Measurements from ENCODE around the gene ACOT6.
"Not testable (repeated sequence)": the region's sequence is repeated elsewhere in the genome, so short reads cannot be mapped to it uniquely, and the experiment has no call there.

ACOT6 gene

DNA sequence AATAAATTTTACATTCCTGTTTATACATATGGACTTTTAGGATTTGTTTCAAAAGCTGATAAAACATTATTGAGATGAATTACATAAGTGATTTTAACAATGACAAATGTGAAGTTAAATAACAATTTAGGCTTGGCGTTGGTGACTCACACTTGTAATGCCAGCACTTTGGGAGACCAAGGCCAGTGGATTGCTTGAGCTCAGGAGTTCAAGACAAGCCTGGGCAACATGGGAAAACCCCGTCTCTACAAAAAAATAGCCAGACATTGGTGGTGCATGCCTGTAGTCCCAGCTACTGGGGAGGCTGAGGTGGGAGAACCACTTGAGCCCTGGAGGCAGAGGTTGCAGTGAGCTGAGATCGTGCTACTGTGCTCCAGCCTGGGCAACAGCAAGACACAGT lies 35.9 kb upstream of the ACOT6 start:
- Histone ChIP-seq H3K23ac (ENCODE audit: low read depth, low read length, poor library complexity) (no peak overlapping the region), H3K27ac (replicated peaks; ENCODE audit: low read length) (no peak overlapping the region), H2AFZ (ENCODE audit: low read length) (no peak overlapping the region), H3K4ac (ENCODE audit: low read length) (no peak overlapping the region), H3K9ac (ENCODE audit: low read depth, low read length, poor library complexity) (no peak overlapping the region), H2BK12ac (ENCODE audit: low read length) (no peak overlapping the region), H4K91ac (ENCODE audit: low read depth, low read length, poor library complexity) (no peak overlapping the region), H2BK5ac (ENCODE audit: low read length) (no peak overlapping the region), H3K4me1 (ENCODE audit: control insufficient read depth in 2 of 2, insufficient read depth in 1 of 2, low read depth in 1 of 2, low read length in 2 of 2) (no peaks in the 10 kb centered on the region), H3K18ac (ENCODE audit: low read length) (no peak overlapping the region), H2BK120ac (ENCODE audit: low read depth, low read length) (no peak overlapping the region), H3K79me1 (ENCODE audit: low read depth, low read length) (no peaks in the 10 kb centered on the region), H3K36me3 (replicated peaks in 1 of 2; ENCODE audit: control insufficient read depth in 2 of 2, insufficient read depth in 2 of 2, low read length in 2 of 2) (no peaks in the 10 kb centered on the region), H3K9me3 (replicated peaks in 1 of 2; ENCODE audit: control insufficient read depth in 2 of 2, insufficient read depth in 1 of 2, low read depth in 1 of 2, low read length in 2 of 2) (no peaks in the 10 kb centered on the region), H2AK5ac (ENCODE audit: low read depth, low read length) (no peak overlapping the region), H3K14ac (ENCODE audit: low read length) (no peak overlapping the region), H3K27me3 (ENCODE audit: control insufficient read depth in 3 of 3, insufficient read depth in 3 of 3, low read depth in 1 of 3, low read length in 3 of 3) (no peaks in the 10 kb centered on the region), H3K4me3 (ENCODE audit: low read length in 2 of 2) (no peak overlapping the region), H4K8ac (ENCODE audit: low read depth, low read length) (no peak overlapping the region), H3K4me2 (ENCODE audit: insufficient read depth, low read length, poor library complexity, severe bottlenecking) (no peak overlapping the region), H2BK15ac (ENCODE audit: low read length) (no peak overlapping the region)
- WGBS, 2 donors (ENCODE audit: extremely low coverage in 2 of 2, insufficient read length in 2 of 2, insufficient replicate concordance in 1 of 2): no CpG with 5 or more reads among the region's 3 CpGs
- no peak for DNase-seq (ENCODE audit: low spot score)

DNA sequence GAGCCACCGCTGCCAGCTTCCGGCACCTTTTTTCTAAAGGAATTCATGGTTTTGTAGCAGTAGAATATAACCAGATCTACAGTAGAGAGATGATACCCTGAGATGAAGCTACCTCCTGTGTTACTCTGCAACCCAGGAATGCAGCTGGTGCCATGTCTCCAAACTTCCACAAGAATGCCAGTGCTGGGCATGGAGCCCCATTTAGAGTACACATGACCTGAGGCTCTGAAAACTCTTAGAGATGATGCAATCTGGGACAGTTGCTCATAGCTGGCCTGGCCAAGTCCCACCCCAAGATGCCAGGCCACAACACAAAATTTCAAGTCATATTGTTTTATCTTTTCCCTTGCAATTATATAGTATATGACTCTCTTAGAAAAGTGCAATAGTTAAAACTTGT lies 35.1 kb upstream of the ACOT6 start:
- H2AK5ac ChIP-seq (ENCODE audit: low read depth, low read length); H3K79me1 ChIP-seq (ENCODE audit: low read depth, low read length); H3K4me3 ChIP-seq (ENCODE audit: low read length in 2 of 2); H3K23ac ChIP-seq (ENCODE audit: low read depth, low read length, poor library complexity); H2BK15ac ChIP-seq (ENCODE audit: low read length); H2BK5ac ChIP-seq (ENCODE audit: low read length); H4K91ac ChIP-seq (ENCODE audit: low read depth, low read length, poor library complexity); H3K4me2 ChIP-seq (ENCODE audit: insufficient read depth, low read length, poor library complexity, severe bottlenecking); H3K4me1 ChIP-seq (ENCODE audit: control insufficient read depth in 2 of 2, insufficient read depth in 1 of 2, low read depth in 1 of 2, low read length in 2 of 2); H4K8ac ChIP-seq (ENCODE audit: low read depth, low read length); H3K14ac ChIP-seq (ENCODE audit: low read length); H3K27ac ChIP-seq (replicated peaks; ENCODE audit: low read length); H3K36me3 ChIP-seq (replicated peaks in 1 of 2; ENCODE audit: control insufficient read depth in 2 of 2, insufficient read depth in 2 of 2, low read length in 2 of 2); H3K27me3 ChIP-seq (ENCODE audit: control insufficient read depth in 3 of 3, insufficient read depth in 3 of 3, low read depth in 1 of 3, low read length in 3 of 3); H2BK120ac ChIP-seq (ENCODE audit: low read depth, low read length); DNase-seq (ENCODE audit: low spot score); H3K9me3 ChIP-seq (replicated peaks in 1 of 2; ENCODE audit: control insufficient read depth in 2 of 2, insufficient read depth in 1 of 2, low read depth in 1 of 2, low read length in 2 of 2); H3K4ac ChIP-seq (ENCODE audit: low read length); H3K18ac ChIP-seq (ENCODE audit: low read length); H2BK12ac ChIP-seq (ENCODE audit: low read length); H3K9ac ChIP-seq (ENCODE audit: low read depth, low read length, poor library complexity); H2AFZ ChIP-seq (ENCODE audit: low read length): not testable (repeated sequence)
- WGBS, 2 donors (ENCODE audit: extremely low coverage in 2 of 2, insufficient read length in 2 of 2, insufficient replicate concordance in 1 of 2): no CpG with 5 or more reads among the region's 2 CpGs

DNA sequence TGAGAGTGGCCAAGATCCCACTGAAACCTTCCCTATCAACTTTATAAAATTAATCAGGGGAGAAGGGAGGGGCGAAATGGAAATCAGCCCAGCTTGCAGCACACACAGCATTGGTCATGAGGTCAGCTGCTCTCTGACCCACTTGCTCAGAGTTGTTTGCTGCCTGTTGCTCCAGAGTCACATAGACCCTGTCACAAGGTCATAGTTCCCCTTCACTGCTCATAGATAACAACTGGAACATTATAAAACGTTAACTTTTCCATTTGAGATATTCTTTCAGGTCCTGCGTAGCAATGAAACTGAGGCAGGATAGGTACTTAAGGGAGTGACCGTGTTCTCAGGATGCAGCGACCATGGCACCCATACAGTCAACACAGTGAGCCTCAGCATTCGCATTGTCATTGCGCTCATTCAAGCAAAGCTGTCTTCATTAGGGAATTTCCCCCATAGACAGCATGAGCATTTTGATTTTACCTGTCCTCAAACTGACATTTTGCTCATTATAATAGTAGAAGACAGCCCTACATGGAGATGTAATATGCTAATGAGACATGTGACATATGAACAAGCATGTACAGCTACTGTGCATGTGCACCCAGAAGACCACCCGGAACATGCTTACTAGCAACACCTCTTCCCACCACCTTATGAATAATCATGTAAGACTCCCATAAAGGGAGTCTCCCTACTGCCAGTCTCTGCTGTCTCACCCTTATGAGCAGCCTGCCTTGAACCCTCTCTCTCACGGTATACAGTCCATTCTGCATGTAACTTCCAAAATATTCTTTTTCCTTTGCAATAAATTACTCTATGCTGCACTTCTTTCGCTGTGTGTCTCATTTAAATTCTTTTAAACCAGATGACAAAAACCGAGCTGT lies 30.0 kb upstream of the ACOT6 start:
- H3K18ac ChIP-seq (ENCODE audit: low read length); H2BK120ac ChIP-seq (ENCODE audit: low read depth, low read length); H3K9ac ChIP-seq (ENCODE audit: low read depth, low read length, poor library complexity); H3K4me2 ChIP-seq (ENCODE audit: insufficient read depth, low read length, poor library complexity, severe bottlenecking); H2AFZ ChIP-seq (ENCODE audit: low read length); H4K8ac ChIP-seq (ENCODE audit: low read depth, low read length); H3K9me3 ChIP-seq (replicated peaks in 1 of 2; ENCODE audit: control insufficient read depth in 2 of 2, insufficient read depth in 1 of 2, low read depth in 1 of 2, low read length in 2 of 2); H3K36me3 ChIP-seq (replicated peaks in 1 of 2; ENCODE audit: control insufficient read depth in 2 of 2, insufficient read depth in 2 of 2, low read length in 2 of 2); H2BK15ac ChIP-seq (ENCODE audit: low read length); H4K91ac ChIP-seq (ENCODE audit: low read depth, low read length, poor library complexity); DNase-seq (ENCODE audit: low spot score); H3K4me1 ChIP-seq (ENCODE audit: control insufficient read depth in 2 of 2, insufficient read depth in 1 of 2, low read depth in 1 of 2, low read length in 2 of 2); H3K27me3 ChIP-seq (ENCODE audit: control insufficient read depth in 3 of 3, insufficient read depth in 3 of 3, low read depth in 1 of 3, low read length in 3 of 3); H3K14ac ChIP-seq (ENCODE audit: low read length); H2AK5ac ChIP-seq (ENCODE audit: low read depth, low read length); H3K4me3 ChIP-seq (ENCODE audit: low read length in 2 of 2); H3K27ac ChIP-seq (replicated peaks; ENCODE audit: low read length); H2BK12ac ChIP-seq (ENCODE audit: low read length); H3K4ac ChIP-seq (ENCODE audit: low read length); H3K79me1 ChIP-seq (ENCODE audit: low read depth, low read length); H2BK5ac ChIP-seq (ENCODE audit: low read length); H3K23ac ChIP-seq (ENCODE audit: low read depth, low read length, poor library complexity): not testable (repeated sequence)
- no CpG with 5 or more reads among the region's 11 CpGs for WGBS, 2 donors (ENCODE audit: extremely low coverage in 2 of 2, insufficient read length in 2 of 2, insufficient replicate concordance in 1 of 2)

- no peak overlapping the region for H3K18ac ChIP-seq (ENCODE audit: low read length)
- H3K27ac ChIP-seq (replicated peaks; ENCODE audit: low read length): no peak overlapping the region
- no peak overlapping the region for H4K8ac ChIP-seq (ENCODE audit: low read depth, low read length)
- DNase-seq (ENCODE audit: low spot score): no peak
- H3K4ac ChIP-seq (ENCODE audit: low read length): no peak overlapping the region
- H2BK15ac ChIP-seq (ENCODE audit: low read length): no peak overlapping the region
- H2BK120ac ChIP-seq (ENCODE audit: low read depth, low read length): no peak overlapping the region
- no peak overlapping the region for H2AFZ ChIP-seq (ENCODE audit: low read length)
- no peak overlapping the region for H2BK5ac ChIP-seq (ENCODE audit: low read length)
- no peaks in the 10 kb centered on the region for H3K36me3 ChIP-seq (replicated peaks in 1 of 2; ENCODE audit: control insufficient read depth in 2 of 2, insufficient read depth in 2 of 2, low read length in 2 of 2)
- no peaks in the 10 kb centered on the region for H3K4me1 ChIP-seq (ENCODE audit: control insufficient read depth in 2 of 2, insufficient read depth in 1 of 2, low read depth in 1 of 2, low read length in 2 of 2)
- H3K9me3 ChIP-seq (replicated peaks in 1 of 2; ENCODE audit: control insufficient read depth in 2 of 2, insufficient read depth in 1 of 2, low read depth in 1 of 2, low read length in 2 of 2): no peaks in the 10 kb centered on the region
- no peak overlapping the region for H3K4me3 ChIP-seq (ENCODE audit: low read length in 2 of 2)
- H4K91ac ChIP-seq (ENCODE audit: low read depth, low read length, poor library complexity): no peak overlapping the region
- H3K27me3 ChIP-seq (ENCODE audit: control insufficient read depth in 3 of 3, insufficient read depth in 3 of 3, low read depth in 1 of 3, low read length in 3 of 3): peaks cover 0 to 12% (median 0%) of the 10 kb centered on the region in 3 experiments
- H3K9ac ChIP-seq (ENCODE audit: low read depth, low read length, poor library complexity): no peak overlapping the region
- H3K4me2 ChIP-seq (ENCODE audit: insufficient read depth, low read length, poor library complexity, severe bottlenecking): no peak overlapping the region
- WGBS, 2 donors (ENCODE audit: extremely low coverage in 2 of 2, insufficient read length in 2 of 2, insufficient replicate concordance in 1 of 2): no CpG with 5 or more reads among the region's 1 CpG
- no peak overlapping the region for H2AK5ac ChIP-seq (ENCODE audit: low read depth, low read length)
- H3K79me1 ChIP-seq (ENCODE audit: low read depth, low read length): no peaks in the 10 kb centered on the region
- no peak overlapping the region for H3K14ac ChIP-seq (ENCODE audit: low read length)
- H3K23ac ChIP-seq (ENCODE audit: low read depth, low read length, poor library complexity): no peak overlapping the region
- no peak overlapping the region for H2BK12ac ChIP-seq (ENCODE audit: low read length)
These were observed 23.6 kb upstream of the ACOT6 start for GRCh38 chr14:73588695-73589094.
